Stimulated activated CD4-positive, alpha-beta T cell treated with anti-CD3 and anti-CD28 coated beads, Interleukin-12 subunit alpha, Interleukin-12 subunit beta, amount 100 ng/mL, for 48 hours (primary cell): ENCODE results near the gene HS3ST2.
"Not testable (repeated sequence)": the region's sequence is repeated elsewhere in the genome, so short reads cannot be mapped to it uniquely, and the experiment has no call there.

Experiments used
- DNase-seq, 3 donors: peaks; one replicate each; pipeline ENCODE4 v3.0.0-alpha.2; 2020; ENCODE audit warnings: low read depth in 2 of 3, low spot score in 1 of 3

Gene HS3ST2

GRCh38 chr16:22929461-22929860 lies 115.5 kb downstream of the HS3ST2 start:
- DNase-seq, result no peak

- DNase-seq, result no peak
Observed at GRCh38 chr16:22932032-22932771, 118.2 kb downstream of the HS3ST2 start.

- no peak for DNase-seq
Observed at GRCh38 chr16:22933173-22933572, 119.2 kb downstream of the HS3ST2 start.

GRCh38 chr16:22934786-22935185 lies 120.8 kb downstream of the HS3ST2 start:
- no peak for DNase-seq

GRCh38 chr16:22937169-22937568 lies 123.2 kb downstream of the HS3ST2 start:
- no peak for DNase-seq

GRCh38 chr16:22938647-22939046 lies 124.7 kb downstream of the HS3ST2 start:
- no peak for DNase-seq

GRCh38 chr16:22939744-22940363 lies 125.9 kb downstream of the HS3ST2 start:
- DNase-seq, result not testable (repeated sequence)

GRCh38 chr16:22941970-22942501 lies 128.1 kb downstream of the HS3ST2 start:
- no peak for DNase-seq

GRCh38 chr16:22942811-22943210 lies 128.8 kb downstream of the HS3ST2 start:
- no peak for DNase-seq

- no peak for DNase-seq
Observed at GRCh38 chr16:22945361-22945760, 131.4 kb downstream of the HS3ST2 start.

GRCh38 chr16:22946433-22946832 lies 132.5 kb downstream of the HS3ST2 start:
- no peak for DNase-seq

GRCh38 chr16:22948058-22948602 lies 134.2 kb downstream of the HS3ST2 start:
- DNase-seq, result no peak

GRCh38 chr16:22948603-22949368 lies 134.8 kb downstream of the HS3ST2 start:
- DNase-seq, result peak; percentile 41 to 73 (median 55)

GRCh38 chr16:22955461-22956070 lies 141.6 kb downstream of the HS3ST2 start:
- no peak for DNase-seq

- no peak for DNase-seq
Observed at GRCh38 chr16:22961206-22961605, 147.2 kb downstream of the HS3ST2 start.

- no peak for DNase-seq
Observed at GRCh38 chr16:22962905-22963304, 148.9 kb downstream of the HS3ST2 start.
